WTC11 (cell line): Measurements from ENCODE around the gene CCL23. TPM values are rescaled to one million over a fixed set of nuclear protein-coding genes. Genes with fewer than 3 reads are reported as not detected.

Source experiments
- ATAC-seq: fragments of 200-7000 bp; cut with Tn5 transposase; 2 replicates; pipeline ENCODE4 v1.10.0; 2021; ENCODE audit warnings: mild to moderate bottlenecking, moderate library complexity
- CTCF ChIA-PET: fragments of 300-600 bp; sonication (Branson Sonifier 250); formaldehyde crosslinking; loops from one replicate; lab custom pipeline; 2021; ENCODE audit warnings: antibody characterized with exemption; lab: Charles Lee
- POLR2A ChIA-PET: fragments of 350-600 bp; sonication (Branson Sonifier 250); formaldehyde crosslinking; loops from one replicate; lab custom pipeline; 2021; ENCODE audit warnings: antibody characterized with exemption; lab: Charles Lee
- DNase-seq: peaks from one replicate; pipeline ENCODE4 v3.0.0; 2021; ENCODE audit warnings: low spot score
- H3K27ac Mint-ChIP-seq: 2 replicates; pipeline ENCODE4 v1.8.0; 2021; ENCODE audit warnings: mixed read lengths
- H3K27me3 Mint-ChIP-seq: 2 replicates; pipeline ENCODE4 v1.8.0; 2021; ENCODE audit warnings: low read depth, mild to moderate bottlenecking, moderate library complexity, mixed read lengths
- H3K36me3 Mint-ChIP-seq: 2 replicates; pipeline ENCODE4 v1.8.0; 2021; ENCODE audit warnings: mixed read lengths
- H3K4me1 Mint-ChIP-seq: 2 replicates; pipeline ENCODE4 v1.8.0; 2022; ENCODE audit warnings: mixed read lengths
- H3K4me3 Mint-ChIP-seq: 2 replicates; pipeline ENCODE4 v1.8.0; 2021; ENCODE audit warnings: mild to moderate bottlenecking, moderate library complexity, mixed read lengths
- H3K9me3 Mint-ChIP-seq: 2 replicates; pipeline ENCODE4 v1.8.0; 2021; ENCODE audit warnings: mixed read lengths
- CBFB ChIP-seq: sonication (generic); formaldehyde crosslinking; IDR thresholded peaks from 2 replicates; pipeline ENCODE4 v1.8.1; 2022; ENCODE audit warnings: mild to moderate bottlenecking, low read depth, missing genetic modification reagents
- CREB1 ChIP-seq: sonication (generic); formaldehyde crosslinking; IDR thresholded peaks from 2 replicates; pipeline ENCODE4 v1.8.0; 2023; ENCODE audit warnings: mild to moderate bottlenecking, missing genetic modification reagents
- GABPB1 ChIP-seq: sonication (generic); formaldehyde crosslinking; IDR thresholded peaks from 2 replicates; pipeline ENCODE4 v1.8.1; 2023; ENCODE audit warnings: mild to moderate bottlenecking, missing genetic modification reagents
- IRF2 ChIP-seq: sonication (generic); formaldehyde crosslinking; IDR thresholded peaks from 2 replicates; pipeline ENCODE4 v1.8.0; 2022; ENCODE audit warnings: low read depth, missing genetic modification reagents, borderline replicate concordance
- JAZF1 ChIP-seq: fragments of 250-450 bp; sonication (Bioruptor Pico); IDR thresholded peaks from 2 replicates; pipeline ENCODE4 v1.9.0; 2021; ENCODE audit warnings: moderate library complexity, mild to moderate bottlenecking, inconsistent platforms
- JUN ChIP-seq: sonication (generic); formaldehyde crosslinking; IDR thresholded peaks from 2 replicates; pipeline ENCODE4 v1.8.0; 2023; ENCODE audit warnings: mild to moderate bottlenecking, missing genetic modification reagents
- MYBL2 ChIP-seq: sonication (generic); formaldehyde crosslinking; IDR thresholded peaks from 2 replicates; pipeline ENCODE4 v1.8.1; 2023; ENCODE audit warnings: mild to moderate bottlenecking, moderate library complexity, missing genetic modification reagents
- NFE2L1 ChIP-seq: sonication (generic); formaldehyde crosslinking; IDR thresholded peaks from 2 replicates; pipeline ENCODE4 v1.8.1; 2023; ENCODE audit warnings: missing genetic modification reagents
- NR1H2 ChIP-seq: sonication (generic); formaldehyde crosslinking; IDR thresholded peaks from 2 replicates; pipeline ENCODE4 v1.9.0; 2021; ENCODE audit warnings: mild to moderate bottlenecking, moderate library complexity, missing genetic modification reagents
- PRRX2 ChIP-seq: fragments of 250-450 bp; sonication (Bioruptor Pico); IDR thresholded peaks from 2 replicates; pipeline ENCODE4 v1.8.0; 2021; ENCODE audit warnings: mild to moderate bottlenecking
- ZBTB21 ChIP-seq: sonication (generic); formaldehyde crosslinking; IDR thresholded peaks from 2 replicates; pipeline ENCODE4 v1.8.1; 2023; ENCODE audit warnings: mild to moderate bottlenecking, missing genetic modification reagents, borderline replicate concordance
- ZNF396 ChIP-seq: fragments of 250-450 bp; sonication (Bioruptor Pico); IDR thresholded peaks from 2 replicates; pipeline ENCODE4 v1.8.0; 2021; ENCODE audit warnings: mild to moderate bottlenecking, moderate library complexity, borderline replicate concordance
- total RNA-seq: library from RNA; stranded (reverse); gene quantifications from 3 replicates; pipeline ENCODE4 v1.2.3, GENCODE V29; 2021
- TF ChIP-seq, protein P1 (sequence below): sonication (generic); formaldehyde crosslinking; IDR thresholded peaks from 2 replicates; pipeline ENCODE4 v1.8.0; 2023; ENCODE audit warnings: missing genetic modification reagents
- TF ChIP-seq, protein P2 (sequence below): sonication (generic); formaldehyde crosslinking; IDR thresholded peaks from 2 replicates; pipeline ENCODE4 v1.8.1; 2023; ENCODE audit warnings: mild to moderate bottlenecking, missing genetic modification reagents
- TF ChIP-seq, protein P3 (sequence below): sonication (generic); formaldehyde crosslinking; IDR thresholded peaks from 2 replicates; pipeline ENCODE4 v1.8.0; 2022; ENCODE audit warnings: mild to moderate bottlenecking, missing genetic modification reagents
- TF ChIP-seq, protein P4 (sequence below): sonication (generic); formaldehyde crosslinking; IDR thresholded peaks from 2 replicates; pipeline ENCODE4 v1.8.1; 2023; ENCODE audit warnings: mild to moderate bottlenecking, moderate library complexity, missing genetic modification reagents
- TF ChIP-seq, protein P5 (sequence below): sonication (generic); formaldehyde crosslinking; IDR thresholded peaks from 2 replicates; pipeline ENCODE4 v1.8.0; 2022; ENCODE audit warnings: mild to moderate bottlenecking, missing genetic modification reagents
- TF ChIP-seq, protein P6 (sequence below): sonication (generic); formaldehyde crosslinking; IDR thresholded peaks from 2 replicates; pipeline ENCODE4 v1.8.1; 2022; ENCODE audit warnings: low read depth, mild to moderate bottlenecking, moderate library complexity, missing genetic modification reagents, borderline replicate concordance
- TF ChIP-seq, protein P7 (sequence below): fragments of 250-450 bp; sonication (Bioruptor Pico); IDR thresholded peaks from 2 replicates; pipeline ENCODE4 v1.9.0; 2021; ENCODE audit warnings: mild to moderate bottlenecking, borderline replicate concordance

The CCL23 gene
- total RNA-seq, 1 experiment from 2014 or later, result not detected

DNA sequence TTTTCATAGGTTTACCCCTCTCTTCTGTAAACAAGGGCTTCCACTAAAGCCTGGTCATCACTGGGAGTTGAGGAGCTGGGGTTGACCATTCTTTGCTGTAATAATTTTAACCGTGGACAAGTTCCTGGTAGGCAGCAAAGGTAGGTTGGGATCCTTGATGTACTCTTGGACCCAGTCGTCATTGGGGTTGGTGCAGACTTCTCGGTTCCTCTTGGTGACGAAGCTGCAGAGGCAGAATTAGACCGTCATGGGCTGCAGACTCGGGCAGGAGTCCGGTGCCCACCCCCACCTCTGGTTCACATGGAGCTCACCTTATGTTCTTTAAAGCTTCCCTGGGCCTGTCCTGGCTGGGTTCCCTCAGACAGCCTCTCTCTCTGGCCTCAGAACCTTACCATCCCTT, 40.3 kb downstream of the CCL23 start:
- DNase-seq (no peak), ATAC-seq (no peak)
- no peaks in the 10 kb centered on the region for H3K36me3 Mint-ChIP-seq
- no peak overlapping the region for H3K4me3 Mint-ChIP-seq
- ChIA-PET POLR2A (interaction anchor here (0.6 kb wide), 1 partner anchor 98 kb away, joined by 7 read pairs; no protein-coding TSS in a partner anchor), CTCF (interaction anchor here (2.3 to 8.5 kb wide), 4 partner anchors 8 to 505 kb away, joined by 12 to 159 read pairs (median 45); no protein-coding TSS in a partner anchor)
- no peaks in the 10 kb centered on the region for H3K4me1 Mint-ChIP-seq
- H3K27me3 Mint-ChIP-seq, result no peaks in the 10 kb centered on the region; the same call in 1 of the 2 replicates
- H3K9me3 Mint-ChIP-seq, result no peaks in the 10 kb centered on the region
- no peak overlapping the region for H3K27ac Mint-ChIP-seq
- TF ChIP-seq, protein P1, sequence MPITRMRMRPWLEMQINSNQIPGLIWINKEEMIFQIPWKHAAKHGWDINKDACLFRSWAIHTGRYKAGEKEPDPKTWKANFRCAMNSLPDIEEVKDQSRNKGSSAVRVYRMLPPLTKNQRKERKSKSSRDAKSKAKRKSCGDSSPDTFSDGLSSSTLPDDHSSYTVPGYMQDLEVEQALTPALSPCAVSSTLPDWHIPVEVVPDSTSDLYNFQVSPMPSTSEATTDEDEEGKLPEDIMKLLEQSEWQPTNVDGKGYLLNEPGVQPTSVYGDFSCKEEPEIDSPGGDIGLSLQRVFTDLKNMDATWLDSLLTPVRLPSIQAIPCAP (CRISPR knock-in tag), result no peak
- TF ChIP-seq PRRX2 (CRISPR knock-in tag) (no peak), IRF2 (CRISPR knock-in tag) (no peak), NR1H2 (no peak), NFE2L1 (no peak)
- TF ChIP-seq, protein P2, sequence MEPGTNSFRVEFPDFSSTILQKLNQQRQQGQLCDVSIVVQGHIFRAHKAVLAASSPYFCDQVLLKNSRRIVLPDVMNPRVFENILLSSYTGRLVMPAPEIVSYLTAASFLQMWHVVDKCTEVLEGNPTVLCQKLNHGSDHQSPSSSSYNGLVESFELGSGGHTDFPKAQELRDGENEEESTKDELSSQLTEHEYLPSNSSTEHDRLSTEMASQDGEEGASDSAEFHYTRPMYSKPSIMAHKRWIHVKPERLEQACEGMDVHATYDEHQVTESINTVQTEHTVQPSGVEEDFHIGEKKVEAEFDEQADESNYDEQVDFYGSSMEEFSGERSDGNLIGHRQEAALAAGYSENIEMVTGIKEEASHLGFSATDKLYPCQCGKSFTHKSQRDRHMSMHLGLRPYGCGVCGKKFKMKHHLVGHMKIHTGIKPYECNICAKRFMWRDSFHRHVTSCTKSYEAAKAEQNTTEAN, result no peak
- TF ChIP-seq, protein P3, sequence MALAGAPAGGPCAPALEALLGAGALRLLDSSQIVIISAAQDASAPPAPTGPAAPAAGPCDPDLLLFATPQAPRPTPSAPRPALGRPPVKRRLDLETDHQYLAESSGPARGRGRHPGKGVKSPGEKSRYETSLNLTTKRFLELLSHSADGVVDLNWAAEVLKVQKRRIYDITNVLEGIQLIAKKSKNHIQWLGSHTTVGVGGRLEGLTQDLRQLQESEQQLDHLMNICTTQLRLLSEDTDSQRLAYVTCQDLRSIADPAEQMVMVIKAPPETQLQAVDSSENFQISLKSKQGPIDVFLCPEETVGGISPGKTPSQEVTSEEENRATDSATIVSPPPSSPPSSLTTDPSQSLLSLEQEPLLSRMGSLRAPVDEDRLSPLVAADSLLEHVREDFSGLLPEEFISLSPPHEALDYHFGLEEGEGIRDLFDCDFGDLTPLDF, result no peak

DNA sequence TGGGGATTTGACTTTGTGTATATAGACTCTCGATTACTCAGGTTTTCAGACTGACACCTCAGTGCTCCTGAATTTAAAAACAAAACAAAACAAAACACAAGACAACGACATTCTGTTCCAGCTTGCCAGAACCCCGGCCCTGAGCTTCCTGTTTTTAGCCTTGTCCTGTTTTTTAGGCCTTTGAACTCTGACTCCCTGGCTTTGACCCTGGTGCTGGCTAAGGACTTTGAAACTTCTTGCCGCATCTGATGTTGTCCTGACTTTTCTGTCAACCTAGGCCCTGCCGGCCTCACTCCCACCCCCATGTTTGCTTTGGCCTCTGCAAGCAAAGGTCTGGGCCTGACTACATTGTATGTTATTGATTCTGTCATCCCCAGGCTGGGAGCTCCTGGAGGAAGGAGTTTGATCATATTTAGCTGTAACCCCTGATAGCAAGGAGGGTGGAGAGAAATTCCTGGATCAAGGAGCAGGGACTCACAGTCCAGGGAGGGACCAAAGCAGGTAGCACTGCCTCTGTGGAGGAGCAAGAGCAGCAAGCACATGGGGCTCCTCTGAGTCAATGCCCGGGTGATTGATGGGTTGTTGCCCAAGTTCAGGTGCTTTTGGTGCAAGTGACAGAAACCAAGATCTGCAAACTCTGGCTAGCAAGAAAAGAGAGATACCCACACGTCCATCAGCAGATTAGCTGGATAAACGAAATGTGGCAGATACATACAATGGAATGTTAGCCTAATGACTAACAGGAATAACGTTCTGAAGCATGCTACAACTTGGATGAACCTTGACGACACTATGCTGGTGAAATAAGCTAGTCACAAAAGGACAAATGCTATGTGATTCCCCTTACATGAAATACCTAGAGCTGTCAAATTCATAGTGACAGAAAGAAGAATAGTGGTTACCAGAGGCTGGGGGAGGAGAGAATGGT, 44.2 kb downstream of the CCL23 start:
- Mint-ChIP-seq H3K9me3 (no peaks in the 10 kb centered on the region), H3K27ac (no peak overlapping the region), H3K4me1 (no peaks in the 10 kb centered on the region), H3K27me3 (no peaks in the 10 kb centered on the region; the same call in 1 of the 2 replicates), H3K36me3 (no peaks in the 10 kb centered on the region), H3K4me3 (no peak overlapping the region)
- no peak for DNase-seq
- POLR2A ChIA-PET, result no interaction called here
- TF ChIP-seq, protein P4, sequence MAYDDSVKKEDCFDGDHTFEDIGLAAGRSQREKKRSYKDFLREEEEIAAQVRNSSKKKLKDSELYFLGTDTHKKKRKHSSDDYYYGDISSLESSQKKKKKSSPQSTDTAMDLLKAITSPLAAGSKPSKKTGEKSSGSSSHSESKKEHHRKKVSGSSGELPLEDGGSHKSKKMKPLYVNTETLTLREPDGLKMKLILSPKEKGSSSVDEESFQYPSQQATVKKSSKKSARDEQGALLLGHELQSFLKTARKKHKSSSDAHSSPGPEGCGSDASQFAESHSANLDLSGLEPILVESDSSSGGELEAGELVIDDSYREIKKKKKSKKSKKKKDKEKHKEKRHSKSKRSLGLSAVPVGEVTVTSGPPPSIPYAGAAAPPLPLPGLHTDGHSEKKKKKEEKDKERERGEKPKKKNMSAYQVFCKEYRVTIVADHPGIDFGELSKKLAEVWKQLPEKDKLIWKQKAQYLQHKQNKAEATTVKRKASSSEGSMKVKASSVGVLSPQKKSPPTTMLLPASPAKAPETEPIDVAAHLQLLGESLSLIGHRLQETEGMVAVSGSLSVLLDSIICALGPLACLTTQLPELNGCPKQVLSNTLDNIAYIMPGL (CRISPR knock-in tag), result no peak
- TF ChIP-seq GABPB1 (CRISPR knock-in tag), result peak; percentile 70
- ATAC-seq, result no peak
- CTCF ChIA-PET, result interaction anchor here (1.3 to 7.3 kb wide), 3 partner anchors 99 to 510 kb away, joined by 4 to 78 read pairs (median 10); no protein-coding TSS in a partner anchor

DNA sequence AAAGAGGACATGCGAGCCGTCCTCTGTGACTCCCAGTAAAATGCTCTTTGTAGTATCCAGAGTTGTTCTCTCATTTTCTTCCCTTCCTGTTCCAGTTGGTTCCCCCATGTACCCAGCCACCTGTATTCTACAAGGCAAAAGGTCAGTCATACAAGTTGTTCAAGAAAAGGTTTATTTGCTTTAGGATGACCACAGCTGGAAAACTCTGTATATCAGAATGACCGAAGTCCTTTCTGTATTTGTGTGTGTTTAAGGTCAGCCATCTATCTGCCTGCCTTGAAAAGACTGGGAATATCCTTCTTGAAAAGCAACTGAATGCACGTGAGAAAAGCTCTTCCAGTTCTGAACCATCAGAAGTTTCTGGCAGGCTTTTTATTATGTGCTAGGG, 44.8 kb downstream of the CCL23 start:
- H3K27me3 Mint-ChIP-seq, result no peaks in the 10 kb centered on the region; the same call in 1 of the 2 replicates
- ATAC-seq (no peak), DNase-seq (no peak)
- H3K4me1 Mint-ChIP-seq, result no peaks in the 10 kb centered on the region
- CTCF ChIA-PET, result interaction anchor here (1.3 to 7.3 kb wide), 3 partner anchors 100 to 510 kb away, joined by 4 to 78 read pairs (median 10); no protein-coding TSS in a partner anchor
- POLR2A ChIA-PET, result no interaction called here
- H3K4me3 Mint-ChIP-seq, result no peak overlapping the region
- H3K36me3 Mint-ChIP-seq, result no peaks in the 10 kb centered on the region
- no peak overlapping the region for H3K27ac Mint-ChIP-seq
- H3K9me3 Mint-ChIP-seq, result no peaks in the 10 kb centered on the region
- no peak for TF ChIP-seq ZNF396
- TF ChIP-seq, protein P5, sequence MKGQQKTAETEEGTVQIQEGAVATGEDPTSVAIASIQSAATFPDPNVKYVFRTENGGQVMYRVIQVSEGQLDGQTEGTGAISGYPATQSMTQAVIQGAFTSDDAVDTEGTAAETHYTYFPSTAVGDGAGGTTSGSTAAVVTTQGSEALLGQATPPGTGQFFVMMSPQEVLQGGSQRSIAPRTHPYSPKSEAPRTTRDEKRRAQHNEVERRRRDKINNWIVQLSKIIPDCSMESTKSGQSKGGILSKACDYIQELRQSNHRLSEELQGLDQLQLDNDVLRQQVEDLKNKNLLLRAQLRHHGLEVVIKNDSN (CRISPR knock-in tag), result no peak
- TF ChIP-seq CREB1 (CRISPR knock-in tag), result no peak
- TF ChIP-seq NFE2L1, result no peak
- no peak for TF ChIP-seq PRRX2 (CRISPR knock-in tag)
- no peak for TF ChIP-seq ZBTB21 (CRISPR knock-in tag)
- no peak for TF ChIP-seq JAZF1 (CRISPR knock-in tag)
- TF ChIP-seq, protein P6, sequence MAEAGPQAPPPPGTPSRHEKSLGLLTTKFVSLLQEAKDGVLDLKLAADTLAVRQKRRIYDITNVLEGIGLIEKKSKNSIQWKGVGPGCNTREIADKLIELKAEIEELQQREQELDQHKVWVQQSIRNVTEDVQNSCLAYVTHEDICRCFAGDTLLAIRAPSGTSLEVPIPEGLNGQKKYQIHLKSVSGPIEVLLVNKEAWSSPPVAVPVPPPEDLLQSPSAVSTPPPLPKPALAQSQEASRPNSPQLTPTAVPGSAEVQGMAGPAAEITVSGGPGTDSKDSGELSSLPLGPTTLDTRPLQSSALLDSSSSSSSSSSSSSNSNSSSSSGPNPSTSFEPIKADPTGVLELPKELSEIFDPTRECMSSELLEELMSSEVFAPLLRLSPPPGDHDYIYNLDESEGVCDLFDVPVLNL (CRISPR knock-in tag), result no peak
- no peak for TF ChIP-seq MYBL2
- TF ChIP-seq, protein P7, sequence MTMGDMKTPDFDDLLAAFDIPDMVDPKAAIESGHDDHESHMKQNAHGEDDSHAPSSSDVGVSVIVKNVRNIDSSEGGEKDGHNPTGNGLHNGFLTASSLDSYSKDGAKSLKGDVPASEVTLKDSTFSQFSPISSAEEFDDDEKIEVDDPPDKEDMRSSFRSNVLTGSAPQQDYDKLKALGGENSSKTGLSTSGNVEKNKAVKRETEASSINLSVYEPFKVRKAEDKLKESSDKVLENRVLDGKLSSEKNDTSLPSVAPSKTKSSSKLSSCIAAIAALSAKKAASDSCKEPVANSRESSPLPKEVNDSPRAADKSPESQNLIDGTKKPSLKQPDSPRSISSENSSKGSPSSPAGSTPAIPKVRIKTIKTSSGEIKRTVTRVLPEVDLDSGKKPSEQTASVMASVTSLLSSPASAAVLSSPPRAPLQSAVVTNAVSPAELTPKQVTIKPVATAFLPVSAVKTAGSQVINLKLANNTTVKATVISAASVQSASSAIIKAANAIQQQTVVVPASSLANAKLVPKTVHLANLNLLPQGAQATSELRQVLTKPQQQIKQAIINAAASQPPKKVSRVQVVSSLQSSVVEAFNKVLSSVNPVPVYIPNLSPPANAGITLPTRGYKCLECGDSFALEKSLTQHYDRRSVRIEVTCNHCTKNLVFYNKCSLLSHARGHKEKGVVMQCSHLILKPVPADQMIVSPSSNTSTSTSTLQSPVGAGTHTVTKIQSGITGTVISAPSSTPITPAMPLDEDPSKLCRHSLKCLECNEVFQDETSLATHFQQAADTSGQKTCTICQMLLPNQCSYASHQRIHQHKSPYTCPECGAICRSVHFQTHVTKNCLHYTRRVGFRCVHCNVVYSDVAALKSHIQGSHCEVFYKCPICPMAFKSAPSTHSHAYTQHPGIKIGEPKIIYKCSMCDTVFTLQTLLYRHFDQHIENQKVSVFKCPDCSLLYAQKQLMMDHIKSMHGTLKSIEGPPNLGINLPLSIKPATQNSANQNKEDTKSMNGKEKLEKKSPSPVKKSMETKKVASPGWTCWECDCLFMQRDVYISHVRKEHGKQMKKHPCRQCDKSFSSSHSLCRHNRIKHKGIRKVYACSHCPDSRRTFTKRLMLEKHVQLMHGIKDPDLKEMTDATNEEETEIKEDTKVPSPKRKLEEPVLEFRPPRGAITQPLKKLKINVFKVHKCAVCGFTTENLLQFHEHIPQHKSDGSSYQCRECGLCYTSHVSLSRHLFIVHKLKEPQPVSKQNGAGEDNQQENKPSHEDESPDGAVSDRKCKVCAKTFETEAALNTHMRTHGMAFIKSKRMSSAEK (CRISPR knock-in tag), result no peak
- no peak for TF ChIP-seq JUN
- no peak for TF ChIP-seq CBFB
